Activated B cell treated with CpG ODN at 0.5 μM for 24 hours (primary cell): ENCODE measurements around the gene SLC5A5. TPM values are rescaled to one million over a fixed set of nuclear protein-coding genes. Genes with fewer than 3 reads are reported as not detected.
A peak's percentile ranks its signal among the peaks of the same experiment; 100 is the strongest.

Source experiments
- ATAC-seq: fragments of 200-7000 bp; cut with Tn5 transposase; one replicate; pipeline ENCODE4 v1.10.0; 2021; ENCODE audit warnings: low read depth, mild to moderate bottlenecking, moderate library complexity
- CTCF ChIA-PET: fragments of 350-600 bp; sonication (Branson Sonifier 250); formaldehyde crosslinking; loops from one replicate; lab custom pipeline; 2021; ENCODE audit warnings: antibody characterized with exemption; lab: Charles Lee
- POLR2A ChIA-PET: fragments of 350-600 bp; sonication (Branson Sonifier 250); formaldehyde crosslinking; loops from one replicate; lab custom pipeline; 2021; ENCODE audit warnings: antibody characterized with exemption; lab: Charles Lee
- DNase-seq: peaks from one replicate; pipeline ENCODE4 v3.0.0; 2022
- H3K27ac Mint-ChIP-seq: one replicate; pipeline ENCODE4 v1.8.0; 2020; ENCODE audit warnings: mixed read lengths
- H3K27me3 Mint-ChIP-seq: one replicate; pipeline ENCODE4 v1.8.0; 2021; ENCODE audit warnings: mixed read lengths
- H3K36me3 Mint-ChIP-seq: one replicate; pipeline ENCODE4 v1.8.0; 2021; ENCODE audit warnings: low read depth, mixed read lengths
- H3K4me1 Mint-ChIP-seq: one replicate; pipeline ENCODE4 v1.8.0; 2021; ENCODE audit warnings: mixed read lengths
- H3K4me3 Mint-ChIP-seq: one replicate; pipeline ENCODE4 v1.8.0; 2020; ENCODE audit warnings: mild to moderate bottlenecking, mixed read lengths
- H3K9me3 Mint-ChIP-seq: one replicate; pipeline ENCODE4 v1.8.0; 2020; ENCODE audit warnings: mixed read lengths
- intact Hi-C: fragments of 100-400 bp; cut with micrococcal nuclease; formaldehyde crosslinking; loops from one replicate; pipeline ENCODE4 v1.15.1; 2024
- total RNA-seq: library from RNA; stranded (reverse); gene quantifications from 2 replicates; pipeline ENCODE4 v1.2.3, GENCODE V29; 2022
- TF ChIP-seq, protein P1 (sequence below): fragments of 200-600 bp; IDR thresholded peaks from one replicate; pipeline ENCODE4 v1.8.0; 2022; ENCODE audit warnings: antibody characterized with exemption, mild to moderate bottlenecking

SLC5A5 gene
- total RNA-seq, 1 donor from 2014 or later, result 0.09 TPM

DNA sequence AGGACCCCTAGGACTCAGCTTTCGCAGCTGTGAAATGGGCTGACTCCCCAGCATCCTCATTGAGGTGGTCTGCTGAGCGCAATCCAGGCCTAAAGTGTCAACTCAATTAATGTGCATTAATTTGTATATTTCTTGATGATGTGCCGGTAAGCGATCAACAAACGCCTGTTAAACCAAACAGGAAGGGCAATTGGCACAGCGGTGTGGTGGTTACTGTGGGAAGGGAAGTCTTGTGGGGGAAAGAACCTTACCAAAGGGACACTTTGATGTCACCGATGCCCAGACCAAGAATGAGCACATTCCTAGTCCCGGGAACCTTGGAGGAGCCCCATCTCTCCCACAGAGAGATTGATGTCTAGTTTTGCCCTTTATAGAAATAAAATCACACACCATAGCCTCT is 25.6 kb upstream of the SLC5A5 start:
- ATAC-seq (no peak), DNase-seq (no peak)
- Mint-ChIP-seq H3K27me3 (no peaks in the 10 kb centered on the region), H3K36me3 (peaks cover 40% of the 10 kb centered on the region), H3K9me3 (no peaks in the 10 kb centered on the region), H3K27ac (peak overlapping the region; percentile 96), H3K4me3 (peak overlapping the region; percentile 94), H3K4me1 (peaks cover 65% of the 10 kb centered on the region)
- intact Hi-C loops, result no loop called here
- ChIA-PET POLR2A (interaction anchor here (0.6 to 8.3 kb wide), 7 partner anchors 12 to 299 kb away, joined by 3 to 121 read pairs (median 8); partner anchors contain the start of gene RPL18A), CTCF (interaction anchor here (0.7 to 1.1 kb wide), 2 partner anchors 10 to 87 kb away, joined by 3 read pairs; partner anchors contain the start of gene CCDC124)
- TF ChIP-seq, protein P1, sequence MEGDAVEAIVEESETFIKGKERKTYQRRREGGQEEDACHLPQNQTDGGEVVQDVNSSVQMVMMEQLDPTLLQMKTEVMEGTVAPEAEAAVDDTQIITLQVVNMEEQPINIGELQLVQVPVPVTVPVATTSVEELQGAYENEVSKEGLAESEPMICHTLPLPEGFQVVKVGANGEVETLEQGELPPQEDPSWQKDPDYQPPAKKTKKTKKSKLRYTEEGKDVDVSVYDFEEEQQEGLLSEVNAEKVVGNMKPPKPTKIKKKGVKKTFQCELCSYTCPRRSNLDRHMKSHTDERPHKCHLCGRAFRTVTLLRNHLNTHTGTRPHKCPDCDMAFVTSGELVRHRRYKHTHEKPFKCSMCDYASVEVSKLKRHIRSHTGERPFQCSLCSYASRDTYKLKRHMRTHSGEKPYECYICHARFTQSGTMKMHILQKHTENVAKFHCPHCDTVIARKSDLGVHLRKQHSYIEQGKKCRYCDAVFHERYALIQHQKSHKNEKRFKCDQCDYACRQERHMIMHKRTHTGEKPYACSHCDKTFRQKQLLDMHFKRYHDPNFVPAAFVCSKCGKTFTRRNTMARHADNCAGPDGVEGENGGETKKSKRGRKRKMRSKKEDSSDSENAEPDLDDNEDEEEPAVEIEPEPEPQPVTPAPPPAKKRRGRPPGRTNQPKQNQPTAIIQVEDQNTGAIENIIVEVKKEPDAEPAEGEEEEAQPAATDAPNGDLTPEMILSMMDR, result no peak

DNA sequence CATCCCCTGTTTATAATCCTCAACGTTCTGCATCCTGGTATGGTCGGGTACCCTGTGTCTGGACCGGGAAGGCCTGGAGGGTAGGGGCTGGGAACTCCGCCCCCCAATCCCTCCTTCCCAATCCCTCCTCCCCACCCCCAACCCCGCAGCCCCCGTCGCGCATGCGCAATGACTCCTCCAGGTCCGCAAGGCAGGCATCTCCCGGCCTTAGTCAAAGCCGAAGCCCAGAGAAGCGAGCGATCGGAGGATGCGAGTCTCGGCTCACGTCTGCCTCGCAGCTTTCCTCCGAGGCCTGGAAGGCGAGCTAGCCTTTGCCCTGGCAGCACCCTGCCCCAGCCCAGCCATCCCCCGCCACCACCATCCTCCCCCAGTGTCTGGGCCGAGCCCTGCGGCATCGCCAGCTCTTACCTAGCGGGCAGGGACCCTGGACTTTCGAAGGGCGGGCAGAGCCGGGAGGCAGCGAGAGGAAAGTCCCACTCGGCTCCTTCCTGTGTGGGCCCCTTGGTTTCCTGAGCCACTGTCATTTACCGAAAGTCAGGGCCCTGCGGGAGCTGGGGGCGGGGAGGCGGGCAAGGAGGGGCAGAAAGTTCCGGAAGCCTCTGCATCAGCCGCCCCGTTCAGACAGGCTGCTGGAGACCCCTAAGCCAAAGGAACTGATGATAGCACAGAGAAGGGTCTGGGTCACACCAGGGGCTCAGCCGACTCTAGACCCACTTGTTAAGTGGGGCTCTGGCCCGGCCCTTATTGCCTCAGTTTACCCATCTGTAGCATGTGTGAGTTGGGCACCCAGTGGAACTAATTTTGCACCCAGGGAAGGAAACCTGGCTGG is 24.0 kb upstream of the SLC5A5 start, which contains the start of gene JAK3:
TSS of gene JAK3 (minus strand) at position 445 of the 829 bp plus-strand sequence. CDS start 3,565 bp downstream, outside the sequence.
- DNase-seq, result peak; percentile 79
- no peaks in the 10 kb centered on the region for H3K27me3 Mint-ChIP-seq
- TF ChIP-seq, protein P1, result no peak
- peaks cover 73% of the 10 kb centered on the region for H3K4me1 Mint-ChIP-seq
- ATAC-seq, result peak; percentile 86
- H3K9me3 Mint-ChIP-seq, result no peaks in the 10 kb centered on the region
- CTCF ChIA-PET, result interaction anchor here (1.1 to 1.6 kb wide), 4 partner anchors 8 to 93 kb away, joined by 3 to 9 read pairs (median 6); partner anchors contain the start of genes CCDC124 and RPL18A
- intact Hi-C loops, result loop anchor here (1.0 kb wide), 1 partner anchor 71 kb away; no protein-coding TSS in a partner anchor
- POLR2A ChIA-PET, result interaction anchor here (0.5 to 8.3 kb wide), 48 partner anchors 8 to 1523 kb away, joined by 3 to 121 read pairs (median 6); partner anchors contain the start of genes B3GNT3, CCDC124, FCHO1 and KLF2
- peaks cover 28% of the 10 kb centered on the region for H3K36me3 Mint-ChIP-seq
- peak within 1 kb of the TSS; percentile 96 for H3K27ac Mint-ChIP-seq
- peak within 1 kb of the TSS; percentile 94 for H3K4me3 Mint-ChIP-seq

DNA sequence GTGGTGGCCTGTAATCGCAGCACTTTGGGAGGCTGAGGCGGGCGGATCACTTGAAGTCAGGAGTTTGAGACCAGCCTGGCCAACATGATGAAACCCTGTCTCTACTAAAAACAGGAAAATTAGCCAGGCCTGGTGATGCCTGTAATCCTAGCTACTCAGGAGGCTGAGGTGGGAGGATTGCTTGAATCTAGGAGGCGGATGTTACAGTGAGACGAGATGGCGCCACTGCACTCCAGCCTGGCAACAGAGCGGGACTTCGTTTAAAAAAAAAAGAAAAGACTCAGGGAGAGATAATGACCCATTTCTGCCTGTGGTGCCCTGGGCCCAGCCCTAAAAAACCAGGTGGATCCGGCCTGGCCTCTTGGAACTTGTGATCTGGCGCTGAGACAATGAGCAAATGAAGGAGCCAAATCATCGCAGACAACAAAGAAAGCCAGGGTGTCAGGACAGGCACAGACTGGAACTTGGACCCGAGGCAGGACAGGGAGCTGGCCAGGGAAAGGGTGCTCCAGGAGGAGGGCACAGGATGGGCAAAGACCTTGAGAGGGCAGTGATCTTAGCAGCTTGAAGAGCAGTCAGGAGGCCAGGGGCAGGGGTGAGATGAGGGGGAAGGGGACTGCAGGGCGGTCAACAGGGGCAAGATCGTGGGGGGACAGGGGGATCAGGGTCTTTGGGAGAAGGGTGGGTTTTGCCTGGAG is 23.0 kb upstream of the SLC5A5 start:
- H3K27ac Mint-ChIP-seq, result peak overlapping the region; percentile 96
- H3K4me1 Mint-ChIP-seq, result peaks cover 69% of the 10 kb centered on the region
- POLR2A ChIA-PET, result interaction anchor here (1.1 to 8.3 kb wide), 11 partner anchors 8 to 196 kb away, joined by 3 to 121 read pairs (median 8); partner anchors contain the start of genes CCDC124, FCHO1, RPL18A and SLC5A5
- ATAC-seq, result no peak
- H3K36me3 Mint-ChIP-seq, result peaks cover 20% of the 10 kb centered on the region
- no peaks in the 10 kb centered on the region for H3K9me3 Mint-ChIP-seq
- no peak for DNase-seq
- intact Hi-C loops, result loop anchor here (1.0 kb wide), 1 partner anchor 72 kb away; no protein-coding TSS in a partner anchor
- H3K27me3 Mint-ChIP-seq, result no peaks in the 10 kb centered on the region
- CTCF ChIA-PET, result interaction anchor here (0.7 to 1.2 kb wide), 3 partner anchors 14 to 147 kb away, joined by 3 to 4 read pairs (median 3); no protein-coding TSS in a partner anchor
- H3K4me3 Mint-ChIP-seq, result peak overlapping the region; percentile 94
- TF ChIP-seq, protein P1, result no peak

DNA sequence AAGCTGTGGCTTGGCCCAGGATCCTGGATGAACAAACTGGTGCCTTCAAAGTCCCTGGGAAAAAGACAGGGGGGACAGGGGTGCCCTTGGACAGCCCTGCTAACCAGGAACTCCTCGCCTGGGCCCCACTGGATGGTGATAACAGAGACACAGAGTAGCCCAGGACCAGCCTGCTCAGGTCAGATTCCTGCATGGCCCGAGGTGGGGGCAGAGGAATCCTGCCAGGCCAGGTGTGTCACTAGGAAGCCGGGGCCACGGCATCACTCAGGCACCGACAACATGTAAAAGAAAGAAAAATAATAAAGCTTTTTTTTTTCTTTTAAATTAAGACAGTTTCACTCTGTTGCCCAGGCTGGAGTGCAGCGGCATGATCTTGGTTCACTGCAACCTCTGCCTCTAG is 17.7 kb upstream of the SLC5A5 start:
- no peak overlapping the region for H3K4me3 Mint-ChIP-seq
- CTCF ChIA-PET, result interaction anchor here (0.9 to 3.7 kb wide), 9 partner anchors 52 to 358 kb away, joined by 3 to 16 read pairs (median 6); partner anchors contain the start of genes B3GNT3 and CCDC124
- POLR2A ChIA-PET, result interaction anchor here (0.6 to 0.9 kb wide), 6 partner anchors 20 to 458 kb away, joined by 3 to 11 read pairs (median 5); partner anchors contain the start of gene MAP1S
- intact Hi-C loops, result loop anchor here (2.0 to 10.0 kb wide), 3 partner anchors 77 to 299 kb away; partner anchors contain the start of gene COLGALT1
- TF ChIP-seq, protein P1, result no peak
- no peaks in the 10 kb centered on the region for H3K9me3 Mint-ChIP-seq
- no peaks in the 10 kb centered on the region for H3K27me3 Mint-ChIP-seq
- DNase-seq, result no peak
- no peaks in the 10 kb centered on the region for H3K36me3 Mint-ChIP-seq
- peaks cover 36% of the 10 kb centered on the region for H3K4me1 Mint-ChIP-seq
- no peak for ATAC-seq
- no peak overlapping the region for H3K27ac Mint-ChIP-seq
